OCI-LY7 (cell line): ENCODE measurements around the gene STK11IP. TPM values are rescaled to one million over a fixed set of nuclear protein-coding genes. Genes with fewer than 3 reads are reported as not detected.

Source experiments
- BruUV-seq: library from RNA; stranded (reverse); fragments of 400-500 nt; replicated peaks from 2 replicates; lab custom pipeline; 2021; lab: Mats Ljungman, UMichigan
- CTCF ChIA-PET: fragments of 300-600 bp; sonication (Branson Sonifier 250); formaldehyde crosslinking; loops from one replicate; lab custom pipeline; 2022; ENCODE audit warnings: antibody characterized with exemption; ENCODE audit not compliant: unreplicated experiment; lab: Charles Lee
- POLR2A ChIA-PET: fragments of 300-600 bp; sonication (Branson Sonifier 250); formaldehyde crosslinking; loops from one replicate; lab custom pipeline; 2022; ENCODE audit warnings: antibody characterized with exemption; lab: Charles Lee
- DNase-seq: peaks from one replicate; pipeline ENCODE4 v3.0.0-alpha.2; 2015; ENCODE audit warnings: low spot score
- H2AFZ ChIP-seq: fragments of 200-600 bp; sonication (generic), shearing (Covaris generic); 2 replicates; pipeline ENCODE4 v1.6.1; 2014; ENCODE audit warnings: mild to moderate bottlenecking, antibody characterized with exemption, low read length, moderate library complexity
- H3K27ac ChIP-seq: fragments of 200-600 bp; sonication (generic); 2 replicates; pipeline ENCODE4 v1.5.1; 2014; ENCODE audit warnings: mixed run types, low read depth, mild to moderate bottlenecking, moderate library complexity, low read length, inconsistent platforms; ENCODE audit not compliant: poor library complexity, severe bottlenecking
- H3K36me3 ChIP-seq: fragments of 200-600 bp; sonication (generic); 2 replicates; pipeline ENCODE4 v1.6.1; 2014; ENCODE audit warnings: mild to moderate bottlenecking, antibody characterized with exemption, low read length, moderate library complexity, mixed read lengths; ENCODE audit not compliant: insufficient read depth
- H3K4me1 ChIP-seq: fragments of 200-600 bp; sonication (generic); 2 replicates; pipeline ENCODE4 v1.5.1; 2014; ENCODE audit warnings: mild to moderate bottlenecking, low read length; ENCODE audit not compliant: insufficient read depth, poor library complexity, severe bottlenecking
- H3K4me2 ChIP-seq: fragments of 200-600 bp; sonication (generic); 2 replicates; pipeline ENCODE4 v1.6.1; 2014; ENCODE audit warnings: mild to moderate bottlenecking, low read length
- H3K4me3 ChIP-seq: fragments of 200-600 bp; sonication (generic); 2 replicates; pipeline ENCODE4 v1.5.1; 2014; ENCODE audit warnings: mild to moderate bottlenecking, low read depth, low read length; ENCODE audit not compliant: poor library complexity, severe bottlenecking
- H3K79me2 ChIP-seq: fragments of 200-600 bp; sonication (generic); 2 replicates; pipeline ENCODE4 v1.6.1; 2016; ENCODE audit warnings: low read depth, mild to moderate bottlenecking, low read length, moderate library complexity, mixed read lengths; ENCODE audit not compliant: insufficient read depth
- H3K9me2 ChIP-seq: fragments of 200-600 bp; sonication (generic); 2 replicates; pipeline ENCODE4 v1.6.1; 2016; ENCODE audit warnings: mild to moderate bottlenecking, low read length, mixed read lengths; ENCODE audit not compliant: insufficient read depth
- H3K9me3 ChIP-seq: fragments of 200-600 bp; sonication (generic); 2 replicates; pipeline ENCODE4 v1.6.1; 2014; ENCODE audit warnings: mild to moderate bottlenecking, mixed run types, low read length, mixed read lengths
- H4K20me1 ChIP-seq: fragments of 200-600 bp; sonication (generic); 2 replicates; pipeline ENCODE4 v1.6.1; 2014; ENCODE audit warnings: mild to moderate bottlenecking, antibody characterized with exemption, low read length, moderate library complexity, mixed read lengths; ENCODE audit not compliant: insufficient read depth
- CTCF ChIP-seq: fragments of 200-600 bp; sonication (generic); conservative IDR thresholded peaks from 2 replicates; pipeline ENCODE4 v1.5.1; 2014; ENCODE audit warnings: mild to moderate bottlenecking, antibody characterized with exemption, low read length, moderate library complexity, mixed read lengths
- EZH2phosphoT487 ChIP-seq: fragments of 200-600 bp; sonication (generic); IDR thresholded peaks from 2 replicates; pipeline ENCODE4 v1.6.1; 2018; ENCODE audit warnings: low read depth, borderline replicate concordance, mild to moderate bottlenecking, mixed run types, antibody characterized with exemption, low read length, moderate library complexity, mixed read lengths
- intact Hi-C: fragments of 100-400 bp; cut with micrococcal nuclease; formaldehyde crosslinking; loops from one replicate; pipeline ENCODE4 v1.10.0; 2022; ENCODE audit not compliant: unreplicated experiment
- total RNA-seq, 2 experiments: library from RNA; depleted of rRNA in 1 of 2; stranded (reverse); fragments of >200 nt in 1 of 2; shearing (Covaris generic) in 1 of 2; gene quantifications; 2 replicates each; pipeline ENCODE4 v1.2.3, GENCODE V29; 2014 to 2022

STK11IP gene
- total RNA-seq, 2 experiments from 2014 or later, result 26.5 to 37.6 TPM

GRCh38 chr2:219608399-219608964 is 10.8 kb downstream of the STK11IP start:
- ChIA-PET POLR2A (no interaction called here), CTCF (interaction anchor here (0.5 kb wide), 1 partner anchor 11 kb away, joined by 3 read pairs; the partner anchor contains the start of gene STK11IP)
- intact Hi-C loops, result no loop called here
- H3K4me3 ChIP-seq, result no peak overlapping the region
- H2AFZ ChIP-seq, result no peak overlapping the region
- no peak overlapping the region for H3K27ac ChIP-seq
- H3K79me2 ChIP-seq, result no peaks in the 10 kb centered on the region
- no peaks in the 10 kb centered on the region for H4K20me1 ChIP-seq
- no peak for TF ChIP-seq EZH2phosphoT487
- TF ChIP-seq CTCF, result no peak
- no peaks in the 10 kb centered on the region for H3K9me3 ChIP-seq
- H3K9me2 ChIP-seq, result no peaks in the 10 kb centered on the region
- H3K36me3 ChIP-seq, result peaks cover 27% of the 10 kb centered on the region
- H3K4me1 ChIP-seq, result peaks cover 6% of the 10 kb centered on the region
- BruUV-seq, result no TSS peak
- no peak overlapping the region for H3K4me2 ChIP-seq
- DNase-seq, result no peak

- Histone ChIP-seq H2AFZ (no peak overlapping the region), H3K4me2 (no peak overlapping the region), H3K9me3 (no peaks in the 10 kb centered on the region), H4K20me1 (no peaks in the 10 kb centered on the region), H3K4me1 (peaks cover 6% of the 10 kb centered on the region), H3K9me2 (no peaks in the 10 kb centered on the region), H3K4me3 (no peak overlapping the region), H3K79me2 (no peaks in the 10 kb centered on the region), H3K36me3 (peaks cover 23% of the 10 kb centered on the region; the same call in 1 of the 2 replicates), H3K27ac (no peak overlapping the region)
- CTCF ChIA-PET, result no interaction called here
- no peak for DNase-seq
- intact Hi-C loops, result no loop called here
- POLR2A ChIA-PET, result no interaction called here
- no peak for TF ChIP-seq CTCF
- no peak for TF ChIP-seq EZH2phosphoT487
- no TSS peak for BruUV-seq
These were observed 11.6 kb downstream of the STK11IP start for GRCh38 chr2:219609149-219609750.

GRCh38 chr2:219611306-219611705 is 13.6 kb downstream of the STK11IP start:
- BruUV-seq, result no TSS peak

More at GRCh38 chr2:219611306-219611705, 13.6 kb downstream of the STK11IP start:
- intact Hi-C loops, result no loop called here
- H3K79me2 ChIP-seq, result no peaks in the 10 kb centered on the region
- no peak overlapping the region for H2AFZ ChIP-seq
- no peaks in the 10 kb centered on the region for H3K9me2 ChIP-seq
- H3K4me2 ChIP-seq, result no peak overlapping the region
- H3K36me3 ChIP-seq, result peaks cover 24% of the 10 kb centered on the region; the same call in 1 of the 2 replicates
- no peaks in the 10 kb centered on the region for H4K20me1 ChIP-seq
- ChIA-PET CTCF (interaction anchor here (0.7 kb wide), 1 partner anchor 10 kb away, joined by 3 read pairs; no protein-coding TSS in a partner anchor), POLR2A (interaction anchor here (1.1 kb wide), 1 partner anchor 14 kb away, joined by 3 read pairs; the partner anchor contains the start of gene STK11IP)
- peaks cover 6% of the 10 kb centered on the region for H3K4me1 ChIP-seq
- H3K9me3 ChIP-seq, result no peaks in the 10 kb centered on the region
- no peak overlapping the region for H3K27ac ChIP-seq
- H3K4me3 ChIP-seq, result no peak overlapping the region
- no peak for DNase-seq
- TF ChIP-seq CTCF, result no peak
- no peak for TF ChIP-seq EZH2phosphoT487
